HG02623 (cell line): ENCODE measurements around the gene SERPINA7.
"Not testable (repeated sequence)": the region's sequence is repeated elsewhere in the genome, so short reads cannot be mapped to it uniquely, and the experiment has no call there.

ENCODE experiments used
- ATAC-seq: cut with Tn5 transposase; IDR thresholded peaks from one replicate; pipeline ENCODE4 v1.9.1; 2021; ENCODE audit warnings: moderate library complexity; ENCODE audit not compliant: unreplicated experiment

SERPINA7 gene, protein sequence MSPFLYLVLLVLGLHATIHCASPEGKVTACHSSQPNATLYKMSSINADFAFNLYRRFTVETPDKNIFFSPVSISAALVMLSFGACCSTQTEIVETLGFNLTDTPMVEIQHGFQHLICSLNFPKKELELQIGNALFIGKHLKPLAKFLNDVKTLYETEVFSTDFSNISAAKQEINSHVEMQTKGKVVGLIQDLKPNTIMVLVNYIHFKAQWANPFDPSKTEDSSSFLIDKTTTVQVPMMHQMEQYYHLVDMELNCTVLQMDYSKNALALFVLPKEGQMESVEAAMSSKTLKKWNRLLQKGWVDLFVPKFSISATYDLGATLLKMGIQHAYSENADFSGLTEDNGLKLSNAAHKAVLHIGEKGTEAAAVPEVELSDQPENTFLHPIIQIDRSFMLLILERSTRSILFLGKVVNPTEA

DNA sequence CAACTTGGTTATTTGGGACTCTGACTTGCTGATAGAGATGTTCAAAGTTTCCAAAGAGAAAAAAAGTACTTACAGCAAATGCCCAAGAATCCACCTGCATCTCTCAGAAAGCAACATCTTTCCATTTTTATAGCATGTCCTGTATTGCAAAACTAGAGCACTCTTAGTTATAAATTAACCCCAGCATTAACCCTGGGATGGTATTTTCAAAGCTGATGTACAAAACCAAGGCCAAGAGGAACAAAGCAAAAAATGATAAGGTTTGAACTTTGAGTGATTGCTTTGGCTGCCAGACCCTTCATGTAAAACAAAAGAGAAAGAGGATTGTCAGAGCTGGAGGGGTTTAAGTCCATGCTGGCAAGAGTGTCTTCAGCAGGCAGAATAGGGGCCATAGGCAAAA lies at the start of gene SERPINA7:
TSS of gene SERPINA7 (minus strand) at position 103 of the 400 bp plus-strand sequence. CDS start 1,669 bp downstream, outside the sequence.
- ATAC-seq, result no peak

DNA sequence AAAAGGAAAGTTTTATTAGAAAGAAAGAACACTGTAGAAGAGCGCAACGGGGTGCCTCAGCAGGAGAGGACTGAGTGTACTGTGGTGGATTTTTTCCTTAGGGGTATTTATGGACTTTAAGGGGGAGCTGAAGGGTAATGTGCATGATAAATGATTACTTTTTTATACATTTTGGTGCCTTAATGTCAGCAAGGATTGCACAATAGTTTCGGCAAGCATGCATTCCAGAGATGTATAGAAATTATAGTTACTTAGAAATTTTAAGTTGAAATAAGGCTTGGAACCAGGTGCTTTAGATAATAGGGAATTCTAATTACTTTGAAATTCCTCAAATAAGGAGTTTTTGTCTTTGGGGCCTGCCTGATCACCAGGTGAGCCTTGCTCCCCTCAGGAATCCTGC lies 30.5 kb upstream of the SERPINA7 start:
- no peak for ATAC-seq

- ATAC-seq, result no peak
Observed at GRCh38 chrX:106050054-106050453, 11.5 kb upstream of the SERPINA7 start.

DNA sequence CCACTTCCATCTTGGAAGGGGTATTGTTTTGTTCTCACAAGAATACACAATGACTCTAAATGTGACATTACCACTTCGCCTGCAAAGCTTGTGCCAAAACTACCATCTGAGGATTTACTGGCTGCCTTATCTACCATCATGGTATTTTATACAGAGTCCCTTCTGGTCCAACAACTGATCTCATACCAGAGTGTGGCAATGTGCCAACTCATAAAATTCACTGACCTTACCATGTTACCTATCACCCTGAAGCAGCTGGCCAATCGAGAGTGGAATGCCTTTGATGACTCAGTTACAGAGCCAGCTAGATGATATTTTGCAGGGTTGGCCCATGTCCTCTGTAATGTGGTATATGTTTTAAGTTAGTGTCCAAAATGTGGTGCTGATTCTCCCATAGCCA lies 3.8 kb upstream of the SERPINA7 start:
- no peak for ATAC-seq

- no peak for ATAC-seq
Observed at GRCh38 chrX:106040861-106041260, 2.3 kb upstream of the SERPINA7 start.

GRCh38 chrX:106039920-106040319 lies 1.4 kb upstream of the SERPINA7 start:
- ATAC-seq, result no peak

DNA sequence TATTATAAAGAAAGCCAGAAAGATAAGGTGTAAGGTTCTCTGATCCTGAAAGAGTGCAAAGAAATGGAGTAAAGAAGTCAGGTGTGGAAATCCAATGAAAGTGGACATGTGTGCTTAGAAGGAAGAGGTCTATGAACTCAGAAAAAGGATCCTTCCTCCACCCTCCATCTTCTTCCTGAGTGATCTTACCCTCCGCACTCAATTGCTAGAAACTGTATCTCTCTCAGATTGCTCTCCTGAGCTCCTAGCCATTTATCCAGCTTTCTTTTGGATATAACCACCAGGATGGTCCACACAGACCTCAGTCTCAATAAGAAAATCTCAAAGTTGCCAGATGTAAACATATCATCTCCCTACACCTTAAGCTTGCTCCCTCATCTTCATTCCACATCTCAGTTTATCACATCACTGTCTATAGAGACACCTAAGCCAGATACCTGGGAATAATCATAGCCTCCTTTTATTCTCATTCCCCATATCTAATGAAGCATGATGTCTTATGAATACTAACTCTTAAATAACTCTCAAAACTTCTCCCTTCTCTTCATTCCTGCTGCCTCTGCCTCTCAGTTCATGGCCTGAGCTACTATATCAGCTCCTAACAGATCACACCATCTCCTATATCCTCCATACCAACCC lies 573 bp downstream of the SERPINA7 start:
- no peak for ATAC-seq

GRCh38 chrX:106036716-106037115 lies 1.8 kb downstream of the SERPINA7 start:
- ATAC-seq, result no peak

GRCh38 chrX:106035064-106035463 lies 3.5 kb downstream of the SERPINA7 start:
- ATAC-seq, result no peak

DNA sequence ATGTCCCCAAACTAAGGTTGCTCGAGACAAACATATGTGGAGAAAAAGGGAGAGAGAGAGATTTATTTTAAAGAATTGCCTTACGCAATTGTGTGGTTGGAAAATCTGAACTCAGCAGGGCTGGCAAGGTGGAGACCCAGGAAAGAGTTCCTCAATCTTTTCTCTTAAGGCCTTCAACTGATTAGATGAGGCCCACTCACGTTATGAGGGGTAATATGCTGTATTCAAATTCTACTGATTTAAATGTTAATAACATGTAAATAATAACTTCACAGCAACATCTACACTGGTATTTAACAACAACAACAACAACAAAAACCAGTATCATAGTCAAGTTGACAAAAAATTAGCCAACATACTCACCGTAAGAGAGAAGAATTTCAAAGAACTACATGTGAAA lies 14.6 kb downstream of the SERPINA7 start:
- ATAC-seq, result no peak

GRCh38 chrX:106022238-106022637 lies 16.3 kb downstream of the SERPINA7 start:
- ATAC-seq, result no peak

DNA sequence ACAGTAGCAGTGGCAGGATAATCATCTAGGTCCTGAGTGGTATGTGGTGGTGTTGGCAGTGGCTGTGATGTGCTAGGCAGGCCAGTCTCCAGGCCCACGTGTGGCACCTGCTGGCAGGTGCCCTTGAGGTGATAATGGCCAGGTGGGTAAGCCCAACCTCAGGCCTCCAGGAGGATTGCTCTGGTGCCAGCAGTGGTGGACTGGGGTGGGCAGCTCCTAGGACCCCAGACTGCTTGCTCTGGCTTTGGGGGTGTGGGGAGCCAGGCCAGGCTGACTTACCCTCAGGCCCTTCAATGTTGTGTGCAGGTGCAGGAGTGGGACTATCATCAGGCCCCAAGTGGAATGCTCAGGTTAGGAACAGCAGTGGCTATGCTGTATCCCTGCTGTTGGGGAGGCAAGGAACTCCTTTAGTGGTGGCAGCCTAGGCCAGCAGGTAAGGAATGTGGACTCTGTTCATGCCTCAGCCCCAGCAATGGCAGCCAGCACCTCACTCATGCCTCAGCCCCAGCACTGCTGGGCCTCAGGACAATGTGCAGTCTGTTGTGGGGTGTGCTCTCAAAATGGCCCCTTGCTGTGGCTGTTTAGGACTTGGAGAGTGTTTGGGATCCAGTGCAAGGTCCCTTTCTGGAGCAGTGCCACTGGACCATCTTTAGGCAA lies 24.3 kb downstream of the SERPINA7 start:
- no peak for ATAC-seq

- no peak for ATAC-seq
Observed at GRCh38 chrX:106009145-106009544, 29.4 kb downstream of the SERPINA7 start.

DNA sequence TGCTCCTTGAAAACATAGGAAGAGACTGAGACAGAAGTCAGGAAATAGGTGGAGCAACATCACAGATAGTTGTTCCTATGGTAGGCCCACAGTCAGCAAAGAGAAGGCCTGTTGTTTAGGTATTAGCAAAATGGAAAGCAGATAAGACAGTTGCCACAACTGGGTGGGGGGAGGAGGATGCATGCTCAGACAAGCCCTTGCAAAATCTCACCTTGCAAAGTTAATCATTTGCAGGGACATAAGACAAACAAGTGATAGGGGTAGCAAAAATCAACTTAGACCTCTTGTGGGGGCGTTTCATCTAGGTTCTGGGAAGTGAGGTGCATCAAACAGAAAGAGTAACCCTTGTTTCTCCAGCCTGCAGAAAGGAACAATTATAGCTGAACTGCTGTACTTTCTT lies 30.7 kb downstream of the SERPINA7 start:
- ATAC-seq, result no peak

DNA sequence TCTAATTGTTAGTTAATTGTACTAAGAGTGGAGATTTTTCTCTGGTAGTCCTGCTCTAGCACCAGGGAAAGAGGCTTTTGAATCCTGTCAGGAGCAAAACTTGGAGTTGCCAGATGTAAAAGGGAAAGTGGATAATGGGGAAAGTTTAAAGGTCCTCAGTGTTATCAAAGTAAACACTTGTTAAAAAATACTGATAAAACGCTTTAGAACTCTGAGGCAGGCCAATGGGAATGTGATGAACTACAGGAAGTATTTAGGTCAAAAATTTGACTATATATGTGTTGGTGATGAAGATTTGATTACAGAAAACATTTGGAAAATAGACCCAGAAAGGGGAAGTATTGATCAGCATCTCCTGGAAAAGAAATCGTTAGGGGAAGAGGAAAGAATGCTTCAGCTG lies 32.8 kb downstream of the SERPINA7 start:
- ATAC-seq, result no peak

- not testable (repeated sequence) for ATAC-seq
Observed at GRCh38 chrX:106000609-106001008, 37.9 kb downstream of the SERPINA7 start.

- no peak for ATAC-seq
Observed at GRCh38 chrX:106000203-106000602, 38.3 kb downstream of the SERPINA7 start.

DNA sequence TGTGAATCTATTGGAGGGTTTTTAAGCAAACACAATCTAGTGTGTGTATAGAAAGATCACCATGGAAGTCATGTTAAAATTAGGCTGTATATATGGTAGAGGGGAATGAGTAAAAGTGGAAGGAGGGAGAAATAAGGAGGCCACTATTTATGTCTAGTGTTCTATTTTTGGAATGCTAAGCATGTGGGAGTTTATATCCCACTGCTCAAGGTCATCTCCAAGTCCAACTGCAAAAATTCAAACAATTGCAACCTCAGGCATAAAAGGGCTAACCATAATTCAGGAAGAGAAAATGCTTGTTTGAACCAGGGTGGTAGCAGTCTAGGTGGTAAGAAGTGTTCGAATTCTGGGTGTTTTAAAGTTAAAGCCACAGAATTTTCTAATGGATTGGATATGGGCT lies 39.2 kb downstream of the SERPINA7 start:
- no peak for ATAC-seq

- not testable (repeated sequence) for ATAC-seq
Observed at GRCh38 chrX:105988487-105988886, 50.0 kb downstream of the SERPINA7 start.
